Ovary (tissue), 9 donors: ENCODE results near the gene IL23A. TPM values are rescaled to one million over a fixed set of nuclear protein-coding genes. Genes with fewer than 3 reads are reported as not detected.

Experiments used
- DNase-seq, 5 donors: peaks; one replicate each; pipeline ENCODE4 v3.0.0-alpha.2; 2019 to 2020
- H3K27ac ChIP-seq, 2 donors: fragments of 200-600 bp; one replicate each; pipeline versions ENCODE4 v1.5.1 to v1.8.0; 2019 to 2022
- H3K27me3 ChIP-seq: fragments of 200-600 bp; one replicate; pipeline ENCODE4 v1.8.0; 2022
- H3K36me3 ChIP-seq: fragments of 200-600 bp; sonication (generic); one replicate; pipeline ENCODE4 v1.5.1; 2019
- H3K4me1 ChIP-seq: one replicate; pipeline ENCODE4 v1.8.1; 2013; ENCODE audit warnings: mild to moderate bottlenecking, moderate library complexity; ENCODE audit not compliant: insufficient read depth
- H3K4me3 ChIP-seq: fragments of 200-600 bp; sonication (generic); one replicate; pipeline ENCODE4 v1.5.1; 2017
- H3K9me3 ChIP-seq, 2 donors: fragments of 200-600 bp in 1 of 2; sonication (generic) in 1 of 2; one replicate each; pipeline versions ENCODE4 v1.5.1 to v1.8.1; 2013 to 2019; ENCODE audit warnings: mild to moderate bottlenecking in 1 of 2, moderate library complexity in 1 of 2
- EP300 ChIP-seq: sonication (generic); formaldehyde crosslinking; IDR thresholded peaks from one replicate; pipeline ENCODE4 v1.6.1; 2017; ENCODE audit warnings: antibody characterized with exemption
- POLR2A ChIP-seq: fragments of 450-650 bp; IDR thresholded peaks from one replicate; pipeline ENCODE4 v1.6.1; 2017; ENCODE audit warnings: antibody characterized with exemption, mild to moderate bottlenecking, moderate library complexity
- WGBS, 3 donors: extraction: QIAGEN DNeasy Blood & Tissue Kit in 1 of 3; methylation state at CpG; one replicate each; pipeline versions ENCODE4 v1.1.5 to v1.1.7; 2013 to 2017; 5-methylcytosine and 5-hydroxymethylcytosine counted together
- intact Hi-C, 4 donors: fragments of 100-400 bp; cut with DNase I; formaldehyde crosslinking; loops; one replicate each; pipeline versions ENCODE4 v1.11.0 to v1.15.1; 2022 to 2023
- polyA plus RNA-seq, 2 donors: library from polyadenylated mRNA; stranded (reverse); fragments of 200-250 nt in 1 of 2; fragments of 350-450 nt in 1 of 2; fragmentation: Illumina TruSeq in 1 of 2; extraction: RNeasy Lipid Tissue Mini Kit (QIAGEN cat#74804) in 1 of 2; gene quantifications; one replicate each; pipeline ENCODE4 v1.2.3, GENCODE V29; 2013 to 2014
- total RNA-seq, 7 donors: library from RNA; depleted of rRNA in 2 of 7; stranded (reverse); fragments of >200 nt in 2 of 7; fragmentation: NEBNext Ultra II Directional in 3 of 7; extraction: Animal tissue kit (Norgen Biotek cat#: 25700) in 3 of 7; gene quantifications; one replicate each; pipeline versions ENCODE4 v1.1.0 to v1.2.4, GENCODE V29; 2016 to 2023
- TF ChIP-seq, protein P1 (sequence below), 3 donors: fragments of 450-650 bp in 2 of 3; fragments of 200-600 bp in 1 of 3; IDR thresholded peaks; one replicate each; pipeline versions ENCODE4 v1.5.1 to v1.8.0; 2016 to 2022; ENCODE audit warnings: antibody characterized with exemption in 3 of 3, mild to moderate bottlenecking in 1 of 3
- donor health status: DM: no; HTN: no; CAD: no; lungs with moderate emphysema.
- donor health status: DM: no; HTN: no; CAD: no.
- donor health status: Bipolar disorder and iron deficiency.
- donor health status: DM: yes; HTN: yes; CAD: no.
- donor health status: DM: no; HTN: no; CAD: no.
- donor health status: DM: yes; HTN: yes; CAD: no.

The IL23A gene
- total and polyA plus RNA-seq, 9 donors, result 0.16 to 0.35 (median 0.23) TPM; not detected in 6

DNA sequence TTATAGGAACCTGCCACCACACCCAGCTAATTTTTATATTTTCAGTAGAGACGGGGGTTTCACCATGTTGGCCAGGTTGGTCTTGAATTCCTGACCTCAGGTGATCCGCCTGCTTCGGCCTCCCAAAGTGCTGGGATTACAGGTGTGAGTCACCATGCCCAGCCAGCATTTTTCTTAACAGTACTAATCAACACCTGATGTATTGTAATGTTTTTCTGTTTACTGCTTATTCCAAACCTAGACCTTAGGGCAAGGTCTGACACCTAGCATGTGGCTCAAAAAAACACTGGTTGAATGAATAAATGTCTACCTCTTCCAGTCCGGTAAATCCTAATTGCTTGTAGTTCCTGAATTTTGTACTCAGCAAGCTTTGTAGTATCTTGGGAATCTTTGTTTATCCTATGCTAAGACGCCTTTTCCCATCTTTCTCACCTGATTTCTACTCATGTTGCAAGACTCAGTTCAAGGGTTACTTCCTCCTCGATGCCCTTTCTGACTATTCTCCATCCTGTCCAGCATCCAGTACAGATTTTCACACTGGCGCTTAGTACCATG is 7.7 kb upstream of the IL23A start:
- H3K27me3 ChIP-seq, result no peaks in the 10 kb centered on the region
- DNase-seq, result no peak
- H3K9me3 ChIP-seq, result no peaks in the 10 kb centered on the region
- no peak overlapping the region for H3K4me3 ChIP-seq
- WGBS, 3 donors, result 93 to 95% (median 94%) methylated on average over 7 of the region's 7 CpGs
- peaks cover 7% of the 10 kb centered on the region for H3K4me1 ChIP-seq
- TF ChIP-seq POLR2A (no peak), EP300 (no peak)
- TF ChIP-seq, protein P1, sequence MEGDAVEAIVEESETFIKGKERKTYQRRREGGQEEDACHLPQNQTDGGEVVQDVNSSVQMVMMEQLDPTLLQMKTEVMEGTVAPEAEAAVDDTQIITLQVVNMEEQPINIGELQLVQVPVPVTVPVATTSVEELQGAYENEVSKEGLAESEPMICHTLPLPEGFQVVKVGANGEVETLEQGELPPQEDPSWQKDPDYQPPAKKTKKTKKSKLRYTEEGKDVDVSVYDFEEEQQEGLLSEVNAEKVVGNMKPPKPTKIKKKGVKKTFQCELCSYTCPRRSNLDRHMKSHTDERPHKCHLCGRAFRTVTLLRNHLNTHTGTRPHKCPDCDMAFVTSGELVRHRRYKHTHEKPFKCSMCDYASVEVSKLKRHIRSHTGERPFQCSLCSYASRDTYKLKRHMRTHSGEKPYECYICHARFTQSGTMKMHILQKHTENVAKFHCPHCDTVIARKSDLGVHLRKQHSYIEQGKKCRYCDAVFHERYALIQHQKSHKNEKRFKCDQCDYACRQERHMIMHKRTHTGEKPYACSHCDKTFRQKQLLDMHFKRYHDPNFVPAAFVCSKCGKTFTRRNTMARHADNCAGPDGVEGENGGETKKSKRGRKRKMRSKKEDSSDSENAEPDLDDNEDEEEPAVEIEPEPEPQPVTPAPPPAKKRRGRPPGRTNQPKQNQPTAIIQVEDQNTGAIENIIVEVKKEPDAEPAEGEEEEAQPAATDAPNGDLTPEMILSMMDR (IDR thresholded peaks at IDR 0.05), result no peak
- H3K27ac ChIP-seq, result no peak overlapping the region
- no peaks in the 10 kb centered on the region for H3K36me3 ChIP-seq
- intact Hi-C loops, result loop anchor here in 1 of 4 donors (10.0 kb wide), 1 partner anchor 134 kb away; the partner anchor contains the start of gene SPRYD4

DNA sequence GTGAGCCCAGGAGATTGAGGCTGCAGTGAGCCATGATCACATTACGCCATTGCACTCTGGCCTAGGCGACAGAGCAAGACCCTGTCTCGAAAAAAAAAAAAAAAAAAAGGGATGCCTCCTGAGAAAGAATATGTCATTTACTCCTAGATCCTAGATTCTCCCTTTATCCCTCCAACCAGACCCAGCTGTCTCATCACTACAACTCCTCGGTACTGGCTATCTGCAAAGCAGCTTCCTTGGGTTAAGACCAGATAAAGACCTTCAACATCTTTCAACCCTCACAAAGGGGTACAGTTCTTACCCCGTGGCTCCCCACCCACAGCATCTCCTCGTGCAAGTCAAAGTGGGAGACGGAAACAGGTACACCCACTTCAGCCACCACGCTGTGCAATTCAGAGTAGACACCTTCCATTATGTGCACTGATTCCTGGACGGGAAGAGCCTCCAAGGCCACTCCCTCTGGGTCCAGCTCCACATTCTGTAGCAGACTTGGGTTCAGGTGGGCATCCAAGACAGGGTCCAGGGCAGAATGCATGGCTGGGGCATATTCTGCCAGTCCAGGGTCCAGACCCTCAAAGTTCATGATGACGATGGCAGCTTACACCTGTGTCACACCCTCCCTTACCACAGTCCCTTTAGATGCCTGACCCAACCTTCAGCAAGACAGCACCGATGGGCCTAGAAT is 6.0 kb upstream of the IL23A start:
- 92 to 96% (median 93%) methylated on average over 11 of the region's 11 CpGs for WGBS, 3 donors
- peak in 1 of 5 donors; percentile 31 for DNase-seq
- no peaks in the 10 kb centered on the region for H3K27me3 ChIP-seq
- intact Hi-C loops, result loop anchor here in 1 of 4 donors (10.0 kb wide), 1 partner anchor 132 kb away; the partner anchor contains the start of gene SPRYD4
- peaks cover 7% of the 10 kb centered on the region for H3K4me1 ChIP-seq
- peak overlapping the region; percentile 91 to 93 for H3K27ac ChIP-seq
- no peaks in the 10 kb centered on the region for H3K9me3 ChIP-seq
- H3K36me3 ChIP-seq, result no peaks in the 10 kb centered on the region
- no peak for TF ChIP-seq POLR2A
- TF ChIP-seq, protein P1 (IDR thresholded peaks at IDR 0.05), result no peak
- no peak for TF ChIP-seq EP300
- peak overlapping the region; percentile 49 for H3K4me3 ChIP-seq

DNA sequence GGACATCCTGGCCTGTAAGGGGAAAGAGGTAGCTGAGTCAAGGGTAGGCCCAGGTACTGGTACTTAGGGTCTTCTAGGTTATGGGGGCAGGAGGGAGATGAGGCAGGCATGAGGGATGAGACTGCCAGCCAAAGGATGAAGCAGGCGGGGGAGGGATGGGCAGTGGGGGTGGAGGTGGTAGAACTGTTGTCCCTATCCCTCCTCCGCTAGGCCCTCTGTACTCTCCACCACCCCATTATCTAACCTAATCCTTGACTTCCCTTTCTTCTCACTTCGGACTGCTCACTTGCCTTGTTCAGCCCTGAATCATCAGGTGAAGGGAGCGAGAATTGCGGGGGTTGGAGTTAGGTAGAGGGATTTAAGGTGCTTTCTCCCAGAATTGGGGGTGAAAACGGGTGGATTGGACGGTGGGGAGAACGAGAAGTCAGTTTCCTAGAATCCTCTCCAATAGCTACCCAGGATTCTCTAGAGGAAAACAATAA is 5.4 kb upstream of the IL23A start:
- DNase-seq, result peak in 4 of 5 donors; percentile 15 to 46 (median 39)
- no peaks in the 10 kb centered on the region for H3K27me3 ChIP-seq
- intact Hi-C loops, result loop anchor here in 1 of 4 donors (10.0 kb wide), 1 partner anchor 132 kb away; the partner anchor contains the start of gene SPRYD4
- H3K36me3 ChIP-seq, result no peaks in the 10 kb centered on the region
- TF ChIP-seq EP300, result no peak
- TF ChIP-seq, protein P1 (IDR thresholded peaks at IDR 0.05), result no peak
- TF ChIP-seq POLR2A, result no peak
- WGBS, 3 donors, result 14 to 23% (median 22%) methylated on average over 8 of the region's 8 CpGs
- H3K4me3 ChIP-seq, result peak overlapping the region; percentile 49
- H3K4me1 ChIP-seq, result peaks cover 7% of the 10 kb centered on the region
- H3K27ac ChIP-seq, result peak overlapping the region; percentile 91 to 93
- H3K9me3 ChIP-seq, result no peaks in the 10 kb centered on the region

DNA sequence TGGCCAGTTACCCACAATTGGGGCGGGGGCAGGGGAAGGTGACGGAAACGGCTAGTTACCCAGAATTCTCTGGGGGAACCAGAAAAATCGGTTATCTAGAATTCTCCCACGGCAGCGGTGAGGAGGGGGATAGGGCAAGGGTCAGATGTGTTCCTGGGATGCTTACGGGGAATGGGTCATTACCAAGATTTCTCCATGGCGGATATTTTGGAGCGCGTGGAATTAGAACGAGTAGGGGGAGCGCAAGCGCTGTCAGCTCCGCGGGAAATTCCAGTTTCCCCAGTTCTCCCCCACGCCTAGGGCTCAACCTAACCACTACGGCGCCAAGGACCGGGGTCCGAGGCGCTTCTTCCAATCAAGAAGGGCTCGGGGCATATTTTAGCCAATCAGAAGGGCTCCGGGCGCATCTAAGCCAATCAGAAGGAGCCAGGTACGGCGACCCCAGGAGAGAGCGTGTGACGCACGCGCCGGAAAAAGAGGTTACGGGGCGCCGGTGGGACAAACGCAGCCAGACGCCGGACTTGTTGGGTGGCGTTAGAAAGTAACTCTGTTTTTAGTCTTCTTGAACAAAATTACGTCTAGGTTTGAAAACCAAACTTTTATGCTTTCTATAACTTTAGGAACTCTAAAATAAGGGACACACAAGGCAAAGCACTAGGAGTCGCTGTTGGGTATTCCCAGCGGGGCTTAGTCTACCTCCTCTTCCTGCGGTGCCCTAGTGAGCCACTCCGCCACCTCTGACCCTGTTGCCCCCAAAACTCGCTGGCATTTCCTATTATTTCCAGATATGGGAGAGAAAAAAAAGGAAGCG is 4.8 kb upstream of the IL23A start, which contains the start of gene PAN2:
TSS of gene PAN2 (minus strand) at position 322 of the 811 bp plus-strand sequence. CDS start 906 bp downstream, outside the sequence.
- Histone ChIP-seq H3K9me3 (no peaks in the 10 kb centered on the region), H3K4me1 (peaks cover 7% of the 10 kb centered on the region)
- intact Hi-C loops, result loop anchor here in 1 of 4 donors (10.0 kb wide), 1 partner anchor 131 kb away; the partner anchor contains the start of gene SPRYD4

More for the DNA sequence above, 4.8 kb upstream of the IL23A start, which contains the start of gene PAN2:
- Histone ChIP-seq H3K4me3 (peak within 1 kb of the TSS; percentile 49), H3K27me3 (no peaks in the 10 kb centered on the region), H3K36me3 (no peaks in the 10 kb centered on the region), H3K27ac (peak within 1 kb of the TSS; percentile 91 to 93)
- no peak for TF ChIP-seq EP300
- TF ChIP-seq, protein P1 (IDR thresholded peaks at IDR 0.05), result peak; percentile 17 to 71 (median 68)
- TF ChIP-seq POLR2A, result peak; percentile 90
- DNase-seq, result peak; percentile 93 to 97 (median 95)
- 0 to 1% (median 0%) methylated on average over 45 of the region's 45 CpGs for WGBS, 3 donors
